GM21529 (cell line): ENCODE data around the gene CELSR1.
"Not testable (repeated sequence)": the region's sequence is repeated elsewhere in the genome, so short reads cannot be mapped to it uniquely, and the experiment has no call there.

ENCODE experiments used
- ATAC-seq: cut with Tn5 transposase; IDR thresholded peaks from one replicate; pipeline ENCODE4 v1.9.1; 2021; ENCODE audit not compliant: unreplicated experiment

The CELSR1 gene

DNA sequence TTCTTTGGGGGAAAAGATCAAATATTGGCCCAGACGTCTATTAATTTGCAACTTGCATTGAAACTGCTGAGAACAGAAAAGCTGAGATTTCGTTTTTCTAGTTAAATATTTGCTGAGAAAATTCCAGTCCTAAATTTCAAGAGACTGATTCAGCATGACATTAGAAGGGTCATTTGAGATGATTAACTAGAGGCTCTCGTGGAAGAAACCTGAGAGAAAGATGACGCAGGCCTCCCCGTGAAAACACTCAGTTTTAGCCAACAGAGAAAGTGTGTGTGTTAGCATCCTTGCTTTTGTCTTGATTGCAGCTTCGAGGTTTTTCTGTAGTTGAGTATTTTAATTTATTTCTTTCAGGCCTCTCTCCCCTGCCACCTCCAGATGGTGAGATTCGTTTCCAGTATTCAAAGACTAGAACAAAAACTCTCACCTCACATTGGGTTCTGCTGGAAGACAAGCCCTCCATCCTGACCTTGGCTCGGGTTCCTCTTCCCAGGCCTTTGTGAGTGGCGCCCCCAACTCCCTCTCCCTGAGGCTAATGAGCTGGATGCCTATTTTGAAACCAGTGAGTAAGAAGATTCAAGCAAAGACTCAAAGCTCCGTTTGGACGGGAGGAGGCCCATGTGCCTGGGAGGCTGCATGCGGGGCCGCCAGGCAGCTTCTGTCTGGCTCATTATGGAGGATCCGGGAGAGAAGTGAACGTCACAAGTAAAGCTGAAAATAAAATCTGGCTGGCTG is 52.4 kb downstream of the CELSR1 start:
- ATAC-seq, result no peak

- no peak for ATAC-seq
Measured at GRCh38 chr22:46484156-46484860, 53.1 kb downstream of the CELSR1 start.

DNA sequence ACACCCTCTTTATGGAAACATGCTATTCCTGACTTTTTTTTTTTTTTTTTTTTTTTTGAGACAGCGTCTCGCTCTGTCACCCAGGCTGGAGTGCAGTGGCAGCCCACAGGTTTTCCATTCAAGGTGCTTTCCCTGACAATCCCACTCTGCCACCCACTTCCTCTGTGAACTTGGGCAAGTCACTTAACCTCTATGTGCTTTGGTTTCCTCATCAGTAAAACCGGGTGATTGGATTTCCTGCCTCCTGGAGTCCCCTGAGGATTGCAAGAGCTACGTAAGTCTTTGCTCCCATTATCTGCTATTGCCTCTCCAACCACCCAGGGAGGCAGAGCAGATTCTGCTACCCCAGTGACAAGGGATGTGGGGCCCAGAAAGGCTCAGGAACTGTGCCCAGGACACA is 54.1 kb downstream of the CELSR1 start:
- ATAC-seq, result no peak

DNA sequence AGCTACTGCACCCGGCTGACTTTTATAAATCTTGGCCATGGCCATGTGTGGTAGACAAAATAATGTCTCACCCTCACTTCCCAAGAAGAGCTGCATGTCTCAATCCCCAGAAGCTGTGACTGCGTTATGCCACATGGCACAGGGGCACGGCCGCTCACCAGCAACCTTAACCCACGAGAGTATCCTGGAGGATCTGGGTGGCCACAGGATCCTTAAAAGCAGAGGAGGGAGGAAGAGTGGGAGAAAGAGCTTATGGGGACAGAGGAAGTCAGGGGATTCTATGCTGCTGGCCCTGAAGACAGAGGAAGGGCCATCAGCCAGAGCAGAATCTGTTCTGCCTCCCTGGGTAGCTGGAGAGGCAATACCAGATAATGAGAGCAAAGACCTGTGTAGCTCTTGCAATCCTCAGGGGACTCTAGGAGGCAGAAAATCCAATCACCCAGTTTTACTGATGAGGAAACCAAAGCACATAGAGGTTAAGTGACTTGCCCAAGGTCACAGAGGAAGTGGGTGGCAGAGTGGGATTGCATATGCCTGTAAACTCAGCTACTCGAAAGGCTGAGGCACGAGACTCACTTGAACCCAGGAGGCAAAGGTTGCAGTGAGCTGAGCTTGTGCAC is 55.3 kb downstream of the CELSR1 start:
- ATAC-seq, result no peak

GRCh38 chr22:46481386-46481785 is 56.0 kb downstream of the CELSR1 start:
- no peak for ATAC-seq

- ATAC-seq, result no peak
Measured at GRCh38 chr22:46480396-46480795, 57.0 kb downstream of the CELSR1 start.

GRCh38 chr22:46479046-46479445 is 58.4 kb downstream of the CELSR1 start:
- no peak for ATAC-seq

DNA sequence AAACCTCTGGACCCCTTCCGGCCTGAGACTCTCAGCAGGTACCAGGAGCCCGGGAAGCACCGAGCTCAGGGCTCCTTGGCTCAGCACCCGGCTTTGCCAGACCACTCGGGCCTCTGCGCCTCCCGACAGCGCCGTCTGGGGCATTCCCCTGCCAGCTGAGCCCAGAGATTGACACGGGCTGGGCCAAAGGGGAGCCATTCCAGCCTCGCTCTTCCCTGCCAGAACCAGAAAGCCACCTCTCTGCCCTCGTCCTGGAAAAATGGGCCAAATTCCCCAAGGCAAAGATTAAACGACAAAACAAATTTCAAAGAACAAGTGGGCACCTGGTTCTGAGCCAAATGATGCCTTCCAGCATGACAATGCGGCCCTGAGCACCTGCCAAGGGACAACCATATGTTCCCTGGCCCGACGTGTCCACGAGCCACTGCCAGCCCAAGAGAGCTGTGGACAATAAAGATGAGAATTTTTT is 59.3 kb downstream of the CELSR1 start:
- no peak for ATAC-seq

GRCh38 chr22:46476547-46476941 is 60.9 kb downstream of the CELSR1 start:
- ATAC-seq, result no peak

- ATAC-seq, result no peak
Measured at GRCh38 chr22:46473896-46474557, 63.4 kb downstream of the CELSR1 start.

- no peak for ATAC-seq
Measured at GRCh38 chr22:46473021-46473779, 64.2 kb downstream of the CELSR1 start.

- no peak for ATAC-seq
Measured at GRCh38 chr22:46472722-46473016, 64.8 kb downstream of the CELSR1 start.

DNA sequence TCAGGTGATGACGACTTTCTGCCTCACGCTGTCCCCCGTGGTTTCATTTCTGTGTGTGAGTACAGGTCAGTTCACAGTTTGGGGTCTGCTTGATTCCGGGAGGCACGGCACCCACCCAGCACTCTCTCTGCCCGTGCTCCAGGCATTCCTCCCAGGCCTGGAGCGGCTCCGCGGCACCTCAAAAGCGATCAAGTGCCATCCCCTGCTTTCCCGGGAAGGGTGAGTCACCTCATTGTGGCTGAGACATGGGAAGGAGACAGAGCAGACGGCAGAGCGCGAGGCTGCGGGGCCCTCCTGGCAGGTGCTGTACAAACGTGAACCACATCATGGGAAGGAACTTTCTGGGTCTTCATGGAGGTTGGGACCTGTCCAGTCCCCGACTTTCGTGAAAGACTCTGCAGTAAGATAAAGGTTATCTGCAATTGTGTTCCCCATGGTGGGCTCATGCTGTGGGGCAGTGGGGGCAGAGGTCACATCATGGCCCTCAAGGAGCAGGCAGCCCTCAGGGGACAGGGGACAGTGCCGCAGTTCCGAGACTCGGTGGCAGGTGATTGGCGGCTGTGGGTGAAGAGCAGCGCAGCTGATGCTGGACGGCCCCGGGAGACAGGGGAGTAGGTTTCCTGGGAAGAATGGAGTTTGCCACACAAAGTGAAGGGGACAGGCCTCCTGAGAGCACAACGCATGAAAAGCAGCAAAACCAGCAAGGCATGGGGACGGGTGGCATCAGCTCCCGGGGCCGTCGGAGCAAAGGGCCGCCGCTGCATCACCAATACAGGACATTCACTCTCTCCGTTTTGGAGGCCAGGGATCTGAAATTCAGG is 65.3 kb downstream of the CELSR1 start:
- ATAC-seq, result no peak

DNA sequence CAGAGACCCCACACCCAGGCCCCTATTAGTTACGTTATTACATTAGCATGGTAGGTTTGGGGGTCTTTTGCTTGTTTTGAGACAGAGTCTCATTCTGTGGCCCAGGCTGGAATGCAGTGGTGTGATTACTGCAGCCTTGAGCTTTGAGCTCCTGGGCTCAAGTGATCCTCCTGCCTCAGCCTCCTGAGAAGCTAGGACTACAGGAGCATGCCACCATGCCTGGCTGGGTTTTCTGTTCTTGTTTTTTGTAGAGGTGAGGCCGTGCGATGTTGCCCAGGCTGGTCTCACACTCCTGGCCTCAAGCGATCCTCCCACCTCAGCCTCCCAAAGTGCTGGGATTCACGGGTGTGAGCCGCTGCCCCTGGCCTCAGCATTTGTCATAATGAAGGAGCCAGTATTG is 66.1 kb downstream of the CELSR1 start:
- not testable (repeated sequence) for ATAC-seq

GRCh38 chr22:46469711-46470110 is 67.7 kb downstream of the CELSR1 start:
- ATAC-seq, result no peak

DNA sequence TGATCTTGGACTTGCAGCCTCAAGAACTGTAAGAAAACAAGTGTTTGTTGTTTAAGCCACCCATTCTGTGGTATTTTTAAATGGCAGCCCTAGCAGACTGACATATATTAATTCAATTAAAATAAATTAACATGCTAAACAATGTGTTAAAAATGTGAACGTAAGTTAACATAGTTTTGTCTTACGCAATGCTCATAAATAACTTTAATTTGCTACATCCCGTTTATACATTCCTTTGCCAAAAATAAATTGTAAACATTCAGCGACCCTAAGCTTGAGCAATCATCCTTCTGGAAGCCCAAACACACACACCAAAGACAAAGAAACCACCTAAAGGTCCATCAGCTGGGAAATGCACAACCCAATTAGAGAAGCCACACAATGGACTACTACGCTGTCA is 70.4 kb downstream of the CELSR1 start:
- ATAC-seq, result no peak

- ATAC-seq, result no peak
Measured at GRCh38 chr22:46466255-46466676, 71.2 kb downstream of the CELSR1 start.

DNA sequence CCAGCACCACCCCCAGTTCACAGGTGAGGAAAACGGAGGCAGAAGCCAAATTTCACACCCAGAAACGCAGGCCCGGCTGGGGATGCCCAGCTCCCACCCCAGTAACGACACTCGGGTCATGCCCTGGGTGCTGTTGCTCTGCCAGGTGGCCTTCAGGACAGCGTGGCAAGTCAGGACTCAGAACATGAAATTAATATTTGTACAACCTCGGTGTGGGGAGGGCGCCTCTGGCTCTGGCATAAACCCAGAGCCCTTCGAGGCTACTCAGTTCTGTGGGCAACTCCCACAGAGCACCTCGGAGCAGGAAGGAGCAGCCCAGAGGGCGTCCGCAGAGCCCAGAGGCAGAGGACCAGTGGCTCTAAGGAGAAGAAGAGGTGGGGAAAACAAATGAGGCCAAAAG is 71.6 kb downstream of the CELSR1 start:
- no peak for ATAC-seq

DNA sequence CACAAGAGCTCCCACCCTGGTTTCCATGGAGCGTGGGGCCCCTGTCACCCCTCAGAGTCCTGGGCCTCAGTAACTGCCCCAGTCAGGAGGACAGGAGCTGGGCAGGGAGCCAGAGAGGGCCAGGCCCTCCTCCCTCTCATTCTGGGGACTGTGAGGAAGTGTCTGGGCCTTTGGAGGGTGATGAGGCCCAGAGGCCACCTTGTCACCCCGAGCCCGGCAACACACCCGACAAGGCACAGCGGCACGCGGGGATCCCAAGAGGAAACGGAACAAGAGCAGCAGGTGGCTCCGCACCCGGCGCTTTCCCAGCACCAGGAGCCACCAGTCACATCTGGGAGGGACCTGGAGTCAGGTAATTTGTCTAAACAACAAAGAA is 72.1 kb downstream of the CELSR1 start:
- ATAC-seq, result no peak

DNA sequence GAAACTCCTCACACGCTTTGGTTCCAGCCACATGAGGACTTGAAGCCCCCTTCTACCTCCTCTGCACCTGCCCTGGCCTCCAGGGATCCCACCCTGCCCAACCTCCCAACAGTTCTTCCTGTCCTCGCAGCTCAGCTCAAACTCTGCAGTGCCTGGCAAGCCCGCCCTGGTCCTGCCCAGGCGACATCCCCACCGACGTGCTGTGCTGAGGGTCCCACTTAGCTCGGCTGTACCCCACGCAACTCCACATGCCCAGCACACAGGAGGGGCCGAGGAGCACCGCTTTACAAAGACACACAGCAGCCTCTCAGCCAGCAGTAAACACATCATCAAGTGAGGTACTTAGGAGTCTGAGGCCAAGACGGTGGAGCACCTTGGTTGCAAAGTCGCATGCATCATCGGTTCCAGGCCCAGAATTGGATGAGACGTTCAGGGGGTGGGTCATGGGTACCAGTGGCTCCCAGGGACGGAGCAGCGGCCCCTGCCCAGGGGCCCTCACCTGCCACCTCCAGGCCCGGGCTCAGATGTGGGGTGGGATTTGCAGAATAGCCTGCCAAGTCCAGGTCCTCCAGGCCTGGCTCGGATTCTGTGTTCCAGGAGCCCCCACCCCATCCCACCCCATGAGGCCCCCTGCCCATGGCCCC is 72.6 kb downstream of the CELSR1 start:
- ATAC-seq, result no peak
